ENCODE results near the gene DPEP2.

DNA sequence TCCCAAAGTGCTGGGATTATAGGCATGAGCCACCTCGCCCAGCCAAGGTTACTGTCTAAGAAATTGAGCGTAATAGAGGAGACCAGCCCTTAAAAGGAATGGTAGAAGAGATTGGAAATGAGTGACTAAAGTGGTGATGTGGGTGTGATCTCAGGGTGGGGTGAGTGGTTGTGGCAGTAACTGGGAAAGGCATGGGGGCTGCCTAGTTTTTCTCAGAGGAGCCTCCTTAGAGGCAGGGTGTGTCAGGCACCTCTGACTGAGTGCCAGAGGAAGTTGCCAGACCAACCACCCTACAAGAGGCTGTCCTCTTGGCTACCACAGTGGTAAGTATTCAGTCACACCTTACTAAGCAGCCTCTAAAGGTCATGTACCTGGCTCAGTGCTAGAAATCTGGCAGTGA, 32.7 kb upstream of the DPEP2 start:
- TF ChIP-seq FOXM1 (IDR thresholded peaks at IDR 0.05; ENCODE audit: borderline replicate concordance, low read depth) (no peak), TAF1 (IDR thresholded peaks at IDR 0.05; ENCODE audit: low read depth) (no peak), CEBPB (IDR thresholded peaks at IDR 0.05) (no peak)

All from Ishikawa (cell line).